ENCODE measurements around the gene UPP1.

Gene UPP1

GRCh38 chr7:48148311-48148710, 59.2 kb downstream of the UPP1 start:
- in situ Hi-C loops (cut with HindIII; ENCODE audit: low sequenced_read_pairs) = no loop called here

- in situ Hi-C loops (cut with HindIII; ENCODE audit: low sequenced_read_pairs) = no loop called here
Observed at GRCh38 chr7:48149058-48149457, 60.0 kb downstream of the UPP1 start.

- in situ Hi-C loops (cut with HindIII; ENCODE audit: low sequenced_read_pairs) = no loop called here
Observed at GRCh38 chr7:48150086-48150485, 61.0 kb downstream of the UPP1 start.

- in situ Hi-C loops (cut with HindIII; ENCODE audit: low sequenced_read_pairs) = no loop called here
Observed at GRCh38 chr7:48154792-48155413, 65.8 kb downstream of the UPP1 start.

All from DLD1 (cell line).